ENCODE results near the gene CALHM5.

DNA sequence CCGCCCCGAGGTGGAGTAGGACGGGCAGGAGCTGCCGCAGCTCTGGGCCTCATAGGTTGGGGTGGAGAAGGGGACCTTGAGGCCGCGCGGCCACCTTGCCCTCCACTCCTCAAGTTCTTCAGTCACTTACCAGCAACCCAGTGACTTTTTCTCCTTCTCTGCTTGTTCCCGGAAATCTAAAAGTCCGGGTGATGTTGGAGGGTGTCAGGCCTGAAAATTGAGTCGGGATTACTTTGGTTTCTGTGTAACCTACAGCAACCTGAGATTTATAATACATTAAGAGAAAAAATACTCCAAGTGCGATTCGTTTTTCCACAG lies 60.2 kb downstream of the CALHM5 start:
- no peak for TF ChIP-seq TAF1 (IDR thresholded peaks at IDR 0.05; ENCODE audit: borderline replicate concordance, insufficient read depth, low read length)
- no peak for TF ChIP-seq POLR2AphosphoS5 (IDR thresholded peaks at IDR 0.05; ENCODE audit: low read depth, low read length)

Measured in PFSK-1 (cell line).